AG04450 (cell line): ENCODE results near the gene PVR. TPM values are rescaled to one million over a fixed set of nuclear protein-coding genes. Genes with fewer than 3 reads are reported as not detected.

ENCODE experiments used
- CTCF ChIA-PET: fragments of 300-600, 350-600 bp; formaldehyde crosslinking; extraction: SDS; loops from one replicate; lab custom pipeline; 2022; ENCODE audit warnings: antibody characterized with exemption, inconsistent platforms; lab: Charles Lee
- POLR2A ChIA-PET: fragments of 350-600 bp; formaldehyde crosslinking; extraction: SDS; loops from one replicate; lab custom pipeline; 2021; ENCODE audit warnings: antibody characterized with exemption, inconsistent platforms; lab: Yijun Ruan, JAX
- DNase-seq: peaks from one replicate; pipeline ENCODE4 v3.0.0-alpha.2; 2011; ENCODE audit warnings: low read depth, low spot score
- H3K27ac ChIP-seq: one replicate; pipeline ENCODE4 v1.5.1; 2012; ENCODE audit warnings: low read depth, low read length, control low read depth
- H3K27me3 ChIP-seq: one replicate; pipeline ENCODE4 v1.6.0; 2012; ENCODE audit warnings: low read length; ENCODE audit not compliant: control insufficient read depth, insufficient read depth
- H3K4me3 ChIP-seq: 2 replicates; pipeline ENCODE4 v1.5.1; 2011; ENCODE audit warnings: mild to moderate bottlenecking, low read depth, low read length, control low read depth
- H3K9me3 ChIP-seq: 2 replicates; pipeline ENCODE4 v1.5.1; 2012; ENCODE audit warnings: low read length; ENCODE audit not compliant: control insufficient read depth, insufficient read depth
- CTCF ChIP-seq: IDR thresholded peaks from 2 replicates; pipeline ENCODE4 v1.5.1; 2011; ENCODE audit warnings: low read depth, low read length, control low read depth, inconsistent platforms
- polyA plus RNA-seq: library from polyadenylated mRNA; depleted of rRNA; stranded (reverse); fragments of >200 nt; gene quantifications from 2 replicates; pipeline ENCODE4 v1.2.3, GENCODE V29; 2011

Gene PVR
- polyA plus RNA-seq, 1 experiment, result 125 TPM

GRCh38 chr19:44657211-44657921 is 13.7 kb downstream of the PVR start:
- no peak overlapping the region for H3K4me3 ChIP-seq
- no peaks in the 10 kb centered on the region for H3K9me3 ChIP-seq
- TF ChIP-seq CTCF, result peak; percentile 87
- peak overlapping the region; percentile 4 for H3K27ac ChIP-seq
- no peaks in the 10 kb centered on the region for H3K27me3 ChIP-seq
- ChIA-PET POLR2A (interaction anchor here (0.5 to 0.6 kb wide), 2 partner anchors 19 to 274 kb away, joined by 3 to 4 read pairs; no protein-coding TSS in a partner anchor), CTCF (interaction anchor here (0.7 to 7.3 kb wide), 11 partner anchors 9 to 189 kb away, joined by 3 to 95 read pairs (median 7); partner anchors contain the start of genes NECTIN2 and PVR)
- no peak for DNase-seq

- CTCF ChIA-PET, result interaction anchor here (1.0 to 7.3 kb wide), 8 partner anchors 9 to 188 kb away, joined by 3 to 95 read pairs (median 10); partner anchors contain the start of genes NECTIN2 and PVR
Measured at GRCh38 chr19:44658069-44658733, 14.5 kb downstream of the PVR start.

GRCh38 chr19:44660081-44660480 is 16.4 kb downstream of the PVR start:
- POLR2A ChIA-PET, result no interaction called here
- TF ChIP-seq CTCF, result no peak

More at GRCh38 chr19:44658069-44658733, 14.5 kb downstream of the PVR start:
- H3K27me3 ChIP-seq, result no peaks in the 10 kb centered on the region
- no peak for DNase-seq
- TF ChIP-seq CTCF, result no peak
- H3K4me3 ChIP-seq, result no peak overlapping the region
- POLR2A ChIA-PET, result no interaction called here
- H3K27ac ChIP-seq, result peak overlapping the region; percentile 4
- H3K9me3 ChIP-seq, result no peaks in the 10 kb centered on the region

GRCh38 chr19:44661205-44661604 is 17.5 kb downstream of the PVR start:
- Histone ChIP-seq H3K9me3 (no peaks in the 10 kb centered on the region), H3K27me3 (no peaks in the 10 kb centered on the region), H3K27ac (peak overlapping the region; percentile 1), H3K4me3 (no peak overlapping the region)
- no peak for TF ChIP-seq CTCF
- no peak for DNase-seq
- ChIA-PET CTCF (interaction anchor here (1.0 to 2.7 kb wide), 2 partner anchors 73 to 90 kb away, joined by 3 to 17 read pairs; no protein-coding TSS in a partner anchor), POLR2A (no interaction called here)

More at GRCh38 chr19:44660081-44660480, 16.4 kb downstream of the PVR start:
- DNase-seq, result no peak
- Histone ChIP-seq H3K9me3 (no peaks in the 10 kb centered on the region), H3K4me3 (no peak overlapping the region), H3K27ac (no peak overlapping the region), H3K27me3 (no peaks in the 10 kb centered on the region)
- CTCF ChIA-PET, result interaction anchor here (0.5 to 2.7 kb wide), 3 partner anchors 72 to 184 kb away, joined by 4 to 17 read pairs (median 6); no protein-coding TSS in a partner anchor
